ENCODE measurements around the gene PIGP. TPM values are rescaled to one million over a fixed set of nuclear protein-coding genes. Genes with fewer than 3 reads are reported as not detected.
A peak's percentile ranks its signal among the peaks of the same experiment; 100 is the strongest.

Gene PIGP
- total and polyA plus RNA-seq, 2 of the 8 experiments (the other 6 are each of a cell fraction or from before 2014, with no cell fraction given): 11.3 to 18.0 TPM

- Histone ChIP-seq H3K27me3 (replicated peaks in 1 of 4; ENCODE audit: control insufficient read depth in 3 of 4, extremely low read depth in 1 of 4, insufficient read depth in 3 of 4, low read length in 3 of 4) (peaks cover 0 to 54% (median 26%) of the 10 kb centered on the region in 4 experiments; a peak in 6 of 7 replicates), H3K18ac (ENCODE audit: extremely low read depth, low read length) (0 out of 2 replicates have a peak overlapping the region, but pooled peaks have one; percentile 5), H3K79me1 (ENCODE audit: low read depth, low read length) (no peaks in the 10 kb centered on the region), H3K4me2 (ENCODE audit: insufficient read depth in 1 of 2, low read depth in 2 of 2, low read length in 2 of 2) (peak overlapping the region; percentile 14 to 23; a peak in 1 of 4 replicates), H3K23ac (ENCODE audit: insufficient read length) (no peak overlapping the region), H2BK12ac (ENCODE audit: low read depth, low read length) (no peak overlapping the region), H3K27ac (ENCODE audit: low read depth, low read length) (no peak overlapping the region), H4K20me1 (replicated peaks in 1 of 2; ENCODE audit: control insufficient read depth in 1 of 2, insufficient read depth in 2 of 2, low read length in 2 of 2) (peaks cover 0 to 2% of the 10 kb centered on the region in 2 experiments), H3K9ac (replicated peaks in 1 of 4; ENCODE audit: extremely low read depth in 1 of 4, low read depth in 3 of 4, low read length in 3 of 4) (no peak overlapping the region), H2BK20ac (ENCODE audit: low read length) (no peak overlapping the region), H4K91ac (replicated peaks; ENCODE audit: insufficient read length, low read length) (no peak overlapping the region), H3K14ac (ENCODE audit: insufficient read length) (no peak overlapping the region), H3K56ac (replicated peaks; ENCODE audit: insufficient read length, low read depth, low read length) (no peak overlapping the region), H4K8ac (ENCODE audit: extremely low read depth, insufficient read depth, low read length) (no peak overlapping the region), H2BK15ac (ENCODE audit: low read length) (no peak overlapping the region), H2BK120ac (replicated peaks; ENCODE audit: low read depth, low read length) (no peak overlapping the region), H3K4me1 (replicated peaks in 1 of 4; ENCODE audit: control insufficient read depth in 3 of 4, insufficient read depth in 4 of 4, low read length in 3 of 4) (peaks cover 0 to 10% (median 5%) of the 10 kb centered on the region in 4 experiments; a peak in 5 of 7 replicates), H3K4ac (replicated peaks; ENCODE audit: insufficient read length, low read depth, low read length) (no peak overlapping the region), H2AFZ (ENCODE audit: low read length) (no peak overlapping the region), H3K23me2 (ENCODE audit: low read depth, low read length) (no peaks in the 10 kb centered on the region), H2AK5ac (ENCODE audit: low read depth, low read length) (no peak overlapping the region), H3K4me3 (ENCODE audit: extremely low read depth in 1 of 4, insufficient read depth in 2 of 4, low read depth in 3 of 4, low read length in 4 of 4) (peak overlapping the region in 1 of 4 experiments; percentile 15; a peak in 1 of 8 replicates), H2BK5ac (ENCODE audit: low read depth, low read length) (no peak overlapping the region), H3K9me3 (ENCODE audit: insufficient read depth in 2 of 2, low read depth in 1 of 2, low read length in 1 of 2) (no peaks in the 10 kb centered on the region), H3K79me2 (ENCODE audit: control insufficient read depth in 1 of 2, insufficient read depth in 2 of 2, low read length in 2 of 2) (no peaks in the 10 kb centered on the region), H3K36me3 (ENCODE audit: control insufficient read depth in 2 of 4, insufficient read depth in 4 of 4, low read length in 3 of 4) (no peaks in the 10 kb centered on the region), H4K5ac (ENCODE audit: insufficient read length, low read depth, low read length) (no peak overlapping the region)
- FAIRE-seq: no peak
- CTCF ChIA-PET (ENCODE audit: partially characterized antibody): interaction anchor here (0.6 to 1.8 kb wide), 7 partner anchors 8 to 79 kb away, joined by 3 to 5 read pairs (median 3); no protein-coding TSS in a partner anchor
- POLR2A ChIA-PET (ENCODE audit: partially characterized antibody): interaction anchor here (0.6 to 0.8 kb wide), 2 partner anchors 9 to 116 kb away, joined by 3 read pairs; no protein-coding TSS in a partner anchor
- no peak for DNase-seq (ENCODE audit: low read depth in 1 of 2, low spot score in 2 of 2)
- TF ChIP-seq POU5F1 (IDR thresholded peaks at IDR 0.05; ENCODE audit: low read depth, low read length) (no peak), TAF1 (IDR thresholded peaks at IDR 0.05; ENCODE audit: low read depth, low read length) (no peak), SRF (IDR thresholded peaks at IDR 0.05; ENCODE audit: low read depth, low read length) (no peak), SP4 (IDR thresholded peaks at IDR 0.05; ENCODE audit: low read length) (no peak), BCL11A (IDR thresholded peaks at IDR 0.05; ENCODE audit: low read depth in 2 of 2, low read length in 2 of 2) (no peak), GTF2F1 (IDR thresholded peaks at IDR 0.05; ENCODE audit: borderline replicate concordance, low read depth, low read length) (no peak), RFX5 (IDR thresholded peaks at IDR 0.05; ENCODE audit: borderline replicate concordance, low read depth, low read length) (no peak), ASH2L (IDR thresholded peaks at IDR 0.05; ENCODE audit: low read length) (no peak), TCF12 (IDR thresholded peaks at IDR 0.05; ENCODE audit: low read depth, low read length) (no peak), TEAD4 (IDR thresholded peaks at IDR 0.05; ENCODE audit: low read depth, low read length) (no peak), ATF2 (IDR thresholded peaks at IDR 0.05; ENCODE audit: low read length) (no peak)
- WGBS, 2 experiments (ENCODE audit: extremely low coverage in 1 of 2, insufficient coverage in 1 of 2, insufficient read length in 1 of 2, insufficient replicate concordance in 2 of 2, low coverage in 1 of 2, low lambda C conversion rate in 2 of 2, missing lambda C conversion rate in 1 of 2): 75% methylated on average over 4 of the region's 4 CpGs; no CpG with 5 or more reads in 1 of the 2 experiments
These were observed 25.8 kb downstream of the PIGP start for GRCh38 chr21:37047079-37047478.

Data from H1 (cell line).